H1 (cell line): Measurements from ENCODE around the gene TWNK. TPM values are rescaled to one million over a fixed set of nuclear protein-coding genes. Genes with fewer than 3 reads are reported as not detected.

Source experiments
- CTCF ChIA-PET: fragments of 300-600 bp; sonication (Branson Sonifier 250); formaldehyde crosslinking; loops from one replicate; lab custom pipeline; 2021; ENCODE audit not compliant: partially characterized antibody; lab: Charles Lee
- POLR2A ChIA-PET: fragments of 300-600 bp; sonication (Branson Sonifier 250); formaldehyde crosslinking; loops from one replicate; lab custom pipeline; 2021; ENCODE audit warnings: inconsistent platforms; ENCODE audit not compliant: partially characterized antibody; lab: Charles Lee
- DNase-seq, 2 experiments: peaks; one replicate each; pipeline versions ENCODE4 v3.0.0 to v3.0.0-alpha.2; 2010 to 2022; ENCODE audit warnings: low spot score in 2 of 2, low read depth in 1 of 2, mixed read lengths in 1 of 2
- FAIRE-seq: peaks from 2 replicates; lab custom pipeline; 2011; peaks lifted over from hg19 to GRCh38; lab: Jason Lieb, UNC
- H2AFZ ChIP-seq: 2 replicates; pipeline ENCODE4 v1.8.1; 2012; ENCODE audit warnings: low read length, inconsistent platforms
- H2AK5ac ChIP-seq: 2 replicates; pipeline ENCODE4 v1.6.1; 2013; ENCODE audit warnings: low read depth, low read length
- H2BK120ac ChIP-seq: replicated peaks from 2 replicates; pipeline ENCODE3; 2013; ENCODE audit warnings: low read depth, low read length, inconsistent platforms
- H2BK12ac ChIP-seq: 2 replicates; pipeline ENCODE4 v1.6.1; 2013; ENCODE audit warnings: low read depth, low read length
- H2BK15ac ChIP-seq: 2 replicates; pipeline ENCODE4 v1.6.1; 2013; ENCODE audit warnings: low read length
- H2BK20ac ChIP-seq: 2 replicates; pipeline ENCODE4 v1.6.1; 2013; ENCODE audit warnings: low read length
- H2BK5ac ChIP-seq: 2 replicates; pipeline ENCODE4 v1.6.1; 2013; ENCODE audit warnings: low read depth, low read length
- H3K14ac ChIP-seq: 2 replicates; pipeline ENCODE4 v1.6.1; 2013; ENCODE audit warnings: inconsistent platforms; ENCODE audit not compliant: insufficient read length
- H3K18ac ChIP-seq: 2 replicates; pipeline ENCODE4 v1.6.1; 2013; ENCODE audit warnings: low read length; ENCODE audit errors: extremely low read depth
- H3K23ac ChIP-seq: 2 replicates; pipeline ENCODE4 v1.6.1; 2013; ENCODE audit warnings: inconsistent platforms; ENCODE audit not compliant: insufficient read length
- H3K23me2 ChIP-seq: 2 replicates; pipeline ENCODE4 v1.6.1; 2013; ENCODE audit warnings: low read depth, low read length
- H3K27ac ChIP-seq: 2 replicates; pipeline ENCODE4 v1.6.1; 2011; ENCODE audit warnings: low read depth, low read length, inconsistent platforms
- H3K27me3 ChIP-seq, 4 experiments: replicated peaks in 1 of 4; 1 replicate in 1 of 4; 2 replicates in 3 of 4; pipeline versions ENCODE4 v1.6.1 to v1.8.1; 2011 to 2013; ENCODE audit warnings: low read length in 3 of 4, mild to moderate bottlenecking in 3 of 4, inconsistent platforms in 2 of 4, mixed read lengths in 2 of 4, moderate library complexity in 1 of 4; ENCODE audit not compliant: control insufficient read depth in 3 of 4, insufficient read depth in 3 of 4; ENCODE audit errors: extremely low read depth in 1 of 4
- H3K36me3 ChIP-seq, 4 experiments: 2 replicates each; pipeline versions ENCODE4 v1.6.1 to v1.8.1; 2011 to 2013; ENCODE audit warnings: mild to moderate bottlenecking in 4 of 4, low read length in 3 of 4, moderate library complexity in 2 of 4, control low read depth in 1 of 4, inconsistent platforms in 1 of 4; ENCODE audit not compliant: insufficient read depth in 4 of 4, control insufficient read depth in 2 of 4
- H3K4ac ChIP-seq: replicated peaks from 2 replicates; pipeline ENCODE3; 2013; ENCODE audit warnings: low read length, low read depth, mixed read lengths, inconsistent platforms; ENCODE audit not compliant: insufficient read length
- H3K4me1 ChIP-seq, 4 experiments: replicated peaks in 1 of 4; 1 replicate in 1 of 4; 2 replicates in 3 of 4; pipeline versions ENCODE4 v1.6.1 to v1.8.1; 2011 to 2013; ENCODE audit warnings: low read length in 3 of 4, inconsistent platforms in 2 of 4, mixed read lengths in 1 of 4; ENCODE audit not compliant: insufficient read depth in 4 of 4, control insufficient read depth in 3 of 4
- H3K4me2 ChIP-seq, 2 experiments: 2 replicates each; pipeline versions ENCODE4 v1.6.1 to v1.8.1; 2011 to 2013; ENCODE audit warnings: low read depth in 2 of 2, low read length in 2 of 2, control low read depth in 1 of 2, inconsistent platforms in 1 of 2, mild to moderate bottlenecking in 1 of 2; ENCODE audit not compliant: insufficient read depth in 1 of 2
- H3K4me3 ChIP-seq, 4 experiments: fragments of 200-600, 300-600 bp in 1 of 4; sonication (generic), shearing (Covaris generic), sonication (Bioruptor Twin) in 1 of 4; 2 replicates each; pipeline versions ENCODE4 v1.5.1 to v1.8.1; 2011 to 2016; ENCODE audit warnings: low read length in 4 of 4, low read depth in 3 of 4, control low read depth in 2 of 4, inconsistent platforms in 2 of 4, mild to moderate bottlenecking in 2 of 4, mixed read lengths in 1 of 4, moderate library complexity in 1 of 4; ENCODE audit not compliant: insufficient read depth in 2 of 4; ENCODE audit errors: extremely low read depth in 1 of 4
- H3K56ac ChIP-seq: replicated peaks from 2 replicates; pipeline ENCODE3; 2013; ENCODE audit warnings: low read depth, mild to moderate bottlenecking, mixed read lengths, low read length, inconsistent platforms; ENCODE audit not compliant: insufficient read length
- H3K79me1 ChIP-seq: 2 replicates; pipeline ENCODE4 v1.6.1; 2013; ENCODE audit warnings: low read depth, low read length, control low read depth
- H3K79me2 ChIP-seq, 2 experiments: 2 replicates each; pipeline versions ENCODE4 v1.6.1 to v1.8.1; 2012 to 2013; ENCODE audit warnings: low read length in 2 of 2, mild to moderate bottlenecking in 2 of 2, inconsistent platforms in 1 of 2; ENCODE audit not compliant: insufficient read depth in 2 of 2, control insufficient read depth in 1 of 2
- H3K9ac ChIP-seq, 4 experiments: replicated peaks in 1 of 4; 1 replicate in 1 of 4; 2 replicates in 3 of 4; pipeline versions ENCODE4 v1.6.1 to v1.8.1; 2011 to 2013; ENCODE audit warnings: low read depth in 3 of 4, low read length in 3 of 4, control low read depth in 2 of 4, mild to moderate bottlenecking in 2 of 4, moderate library complexity in 2 of 4, inconsistent platforms in 1 of 4; ENCODE audit errors: extremely low read depth in 1 of 4
- H3K9me3 ChIP-seq, 2 experiments: 2 replicates each; pipeline versions ENCODE4 v1.6.1 to v1.8.1; 2012 to 2013; ENCODE audit warnings: mild to moderate bottlenecking in 2 of 2, moderate library complexity in 2 of 2, control low read depth in 1 of 2, inconsistent platforms in 1 of 2, low read depth in 1 of 2, low read length in 1 of 2, mixed read lengths in 1 of 2; ENCODE audit not compliant: insufficient read depth in 2 of 2
- H4K20me1 ChIP-seq, 2 experiments: replicated peaks in 1 of 2; 2 replicates each; pipeline versions ENCODE3 to v1.8.1; 2011 to 2013; ENCODE audit warnings: inconsistent platforms in 2 of 2, low read length in 2 of 2, mild to moderate bottlenecking in 1 of 2; ENCODE audit not compliant: insufficient read depth in 2 of 2, control insufficient read depth in 1 of 2
- H4K5ac ChIP-seq: 2 replicates; pipeline ENCODE4 v1.6.1; 2013; ENCODE audit warnings: low read length, low read depth, mixed read lengths, inconsistent platforms; ENCODE audit not compliant: insufficient read length
- H4K8ac ChIP-seq: 2 replicates; pipeline ENCODE4 v1.8.0; 2013; ENCODE audit warnings: mild to moderate bottlenecking, moderate library complexity, low read length, inconsistent platforms; ENCODE audit not compliant: insufficient read depth; ENCODE audit errors: extremely low read depth
- H4K91ac ChIP-seq: replicated peaks from 2 replicates; pipeline ENCODE3; 2013; ENCODE audit warnings: low read length, mixed read lengths, inconsistent platforms; ENCODE audit not compliant: insufficient read length
- ASH2L ChIP-seq: fragments of 200-600, 300-600 bp; sonication (generic); IDR thresholded peaks from one replicate; pipeline ENCODE4 v1.7.1; 2017; ENCODE audit warnings: low read length
- KDM5A ChIP-seq: fragments of 200-600 bp; IDR thresholded peaks from 2 replicates; pipeline ENCODE4 v1.7.1; 2012; ENCODE audit warnings: mild to moderate bottlenecking, low read length, inconsistent platforms, mixed read lengths
- NANOG ChIP-seq: IDR thresholded peaks from 2 replicates; pipeline ENCODE4 v1.6.1; 2011; ENCODE audit warnings: low read length, low read depth, mild to moderate bottlenecking, inconsistent platforms; ENCODE audit not compliant: insufficient read depth, poor library complexity, severe bottlenecking
- RAD21 ChIP-seq, 2 experiments: IDR thresholded peaks in 1 of 2; conservative IDR thresholded peaks in 1 of 2; 2 replicates each; pipeline ENCODE4 v1.6.1; 2011; ENCODE audit warnings: low read depth in 2 of 2, low read length in 2 of 2, improper control_type of control experiment in 1 of 2, inconsistent platforms in 1 of 2, mild to moderate bottlenecking in 1 of 2, moderate library complexity in 1 of 2
- SAP30 ChIP-seq: fragments of 300-600 bp; sonication (generic); IDR thresholded peaks from 2 replicates; pipeline ENCODE4 v1.7.1; 2012; ENCODE audit warnings: low read length, moderate library complexity, mild to moderate bottlenecking, inconsistent platforms; ENCODE audit not compliant: insufficient read depth, insufficient replicate concordance
- WGBS, 2 experiments: shearing (Covaris generic) in 1 of 2; methylation state at CpG; one replicate each; pipeline versions ENCODE4 v1.1.6 to v1.1.7; 2013 to 2015; ENCODE audit warnings: low lambda C conversion rate in 2 of 2, mixed read lengths in 2 of 2, inconsistent platforms in 1 of 2, low coverage in 1 of 2, missing lambda C conversion rate in 1 of 2; ENCODE audit not compliant: insufficient replicate concordance in 2 of 2, insufficient coverage in 1 of 2, insufficient read length in 1 of 2; ENCODE audit errors: extremely low coverage in 1 of 2, missing lambda C conversion rate in 1 of 2; 5-methylcytosine and 5-hydroxymethylcytosine counted together
- polyA plus RNA-seq, 7 experiments: library from polyadenylated mRNA; depleted of rRNA in 3 of 7; stranded (reverse) in 5 of 7; unstranded in 2 of 7; fragments of >200 nt in 5 of 7; fragments of 200-250 nt in 2 of 7; gene quantifications; 1 replicate in 5 of 7; 2 replicates in 1 of 7; 4 replicates in 1 of 7; pipeline versions ENCODE4 v1.2.1 to v1.2.3, GENCODE V29; 2011 to 2013; ENCODE audit warnings: missing spikeins in 2 of 7, mixed read lengths in 2 of 7
- total RNA-seq: library from RNA; stranded (reverse); fragmentation: NEBNext Ultra II Directional; extraction: Animal tissue kit (Norgen Biotek cat#: 25700); gene quantifications from 2 replicates; pipeline ENCODE4 v1.2.1, GENCODE V29; 2021

Gene TWNK
- total and polyA plus RNA-seq, 2 of the 8 experiments (the other 6 are each of a cell fraction or from before 2014, with no cell fraction given) = 15.4 to 32.5 TPM

DNA sequence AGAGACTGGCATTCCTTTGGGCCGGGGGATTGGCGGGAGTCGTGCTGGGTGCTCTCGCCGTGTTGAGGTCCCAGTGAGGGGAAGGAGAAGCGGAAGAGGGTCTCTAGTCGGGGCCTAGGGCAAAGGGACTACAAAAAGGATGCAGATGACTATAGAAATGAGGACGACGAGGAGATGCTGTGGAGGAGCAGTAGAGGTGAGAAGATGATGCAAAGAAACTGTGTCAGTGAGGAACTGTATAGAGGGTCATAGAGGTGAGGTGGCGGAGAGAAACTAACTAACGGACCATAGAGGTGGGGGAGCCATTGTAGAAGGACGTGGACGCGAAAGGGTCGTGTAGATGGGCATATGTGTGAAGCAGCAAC lies 324 bp downstream of the TWNK start:
- no peak overlapping the region for H3K14ac ChIP-seq
- peaks cover 9% of the 10 kb centered on the region; the same call in 1 of the 2 replicates for H3K23me2 ChIP-seq
- H4K20me1 ChIP-seq = peaks cover 7 to 18% of the 10 kb centered on the region in 2 experiments
- H2BK120ac ChIP-seq = no peak overlapping the region
- peaks cover 15% of the 10 kb centered on the region for H3K79me1 ChIP-seq
- H3K56ac ChIP-seq = no peak overlapping the region
- H2BK5ac ChIP-seq = peak overlapping the region; percentile 96
- no peak overlapping the region for H4K5ac ChIP-seq
- FAIRE-seq (no peak), DNase-seq (no peak)
- H3K4me1 ChIP-seq = peaks cover 0 to 12% (median 5%) of the 10 kb centered on the region in 4 experiments; a peak in 4 of 7 replicates
- H4K8ac ChIP-seq = peak overlapping the region; percentile 93
- H4K91ac ChIP-seq = no peak overlapping the region
- H3K79me2 ChIP-seq = peaks cover 17 to 51% of the 10 kb centered on the region in 2 experiments
- H3K23ac ChIP-seq = no peak overlapping the region
- peak overlapping the region; percentile 85 to 98 for H3K4me2 ChIP-seq
- H3K4me3 ChIP-seq = peak overlapping the region; percentile 68 to 92 (median 80)
- H3K27me3 ChIP-seq = no peaks in the 10 kb centered on the region
- H3K9me3 ChIP-seq = no peaks in the 10 kb centered on the region
- TF ChIP-seq ASH2L = peak; percentile 78
- TF ChIP-seq NANOG = no peak
- TF ChIP-seq KDM5A = 0 out of 2 replicates have a peak, but pooled peaks have one; percentile 6
- TF ChIP-seq RAD21 (IDR thresholded peaks at IDR 0.05 in 1 of 2, conservative IDR thresholded peaks at IDR 0.05 in 1 of 2; ENCODE audit: low read depth in 2 of 2, low read length in 2 of 2) = no peak
- peak; percentile 84 for TF ChIP-seq SAP30
- no peak overlapping the region for H2BK20ac ChIP-seq
- H3K27ac ChIP-seq = peak overlapping the region; percentile 37
- H2BK12ac ChIP-seq = peak overlapping the region; percentile 80; the same call in 1 of the 2 replicates
- ChIA-PET CTCF (interaction anchor here (1.4 to 26.8 kb wide), 5 partner anchors 10 to 57 kb away, joined by 3 to 464 read pairs (median 22); partner anchors contain the start of gene SEMA4G), POLR2A (interaction anchor here (0.8 to 6.8 kb wide), 12 partner anchors 10 to 43 kb away, joined by 3 to 38 read pairs (median 4); partner anchors contain the start of genes LZTS2, PDZD7, SEMA4G and SFXN3)
- H2AK5ac ChIP-seq = peak overlapping the region; percentile 86; the same call in 1 of the 2 replicates
- 1% methylated on average over 15 of the region's 15 CpGs; no CpG with 5 or more reads in 1 of the 2 experiments for WGBS, 2 experiments
- no peak overlapping the region for H2BK15ac ChIP-seq
- peaks cover 14 to 37% (median 26%) of the 10 kb centered on the region in 4 experiments for H3K36me3 ChIP-seq
- no peak overlapping the region for H2AFZ ChIP-seq
- H3K9ac ChIP-seq = peak overlapping the region; percentile 68 to 84 (median 82)
- H3K18ac ChIP-seq = no peak overlapping the region; the same call in 1 of the 2 replicates
- peak overlapping the region; percentile 58 for H3K4ac ChIP-seq
